Activated T-cell treated with anti-CD3 and anti-CD28 coated beads, Interleukin-2, amount 50 U/mL, for 72 hours (primary cell): ENCODE data around the gene DPP8. TPM values are rescaled to one million over a fixed set of nuclear protein-coding genes. Genes with fewer than 3 reads are reported as not detected.

Experiments
- ATAC-seq, 2 donors: fragments of 150-1000 bp; cut with Tn5 transposase; replicated peaks in 1 of 2; 2 replicates each; pipeline ENCODE4 v1.10.0; 2021; ENCODE audit warnings: moderate library complexity in 2 of 2, mild to moderate bottlenecking in 1 of 2
- DNase-seq, 2 donors: peaks; one replicate each; pipeline ENCODE4 v3.0.0; 2021 to 2022; ENCODE audit warnings: mixed read lengths in 1 of 2
- H3K27ac Mint-ChIP-seq: one replicate; pipeline ENCODE4 v1.8.0; 2022; ENCODE audit warnings: mild to moderate bottlenecking, moderate library complexity, mixed read lengths
- H3K27me3 Mint-ChIP-seq: one replicate; pipeline ENCODE4 v1.8.0; 2022; ENCODE audit warnings: low read depth, mixed read lengths
- H3K36me3 Mint-ChIP-seq, 2 donors: one replicate each; pipeline ENCODE4 v1.8.0; 2022; ENCODE audit warnings: mixed read lengths in 2 of 2, mild to moderate bottlenecking in 1 of 2; ENCODE audit not compliant: insufficient read depth in 2 of 2
- H3K4me1 Mint-ChIP-seq: one replicate; pipeline ENCODE4 v1.8.0; 2022; ENCODE audit warnings: low read depth, mixed read lengths
- H3K4me3 Mint-ChIP-seq, 2 donors: one replicate each; pipeline ENCODE4 v1.8.0; 2022; ENCODE audit warnings: mild to moderate bottlenecking in 2 of 2, mixed read lengths in 2 of 2, moderate library complexity in 2 of 2
- H3K9me3 Mint-ChIP-seq, 2 donors: one replicate each; pipeline ENCODE4 v1.8.0; 2022; ENCODE audit warnings: mixed read lengths in 2 of 2
- total RNA-seq, 2 donors: library from RNA; stranded (reverse); gene quantifications; one replicate each; pipeline ENCODE4 v1.2.3, GENCODE V29; 2022

The DPP8 gene
- total RNA-seq, 2 donors from 2014 or later = 36.1 to 38.6 TPM

DNA sequence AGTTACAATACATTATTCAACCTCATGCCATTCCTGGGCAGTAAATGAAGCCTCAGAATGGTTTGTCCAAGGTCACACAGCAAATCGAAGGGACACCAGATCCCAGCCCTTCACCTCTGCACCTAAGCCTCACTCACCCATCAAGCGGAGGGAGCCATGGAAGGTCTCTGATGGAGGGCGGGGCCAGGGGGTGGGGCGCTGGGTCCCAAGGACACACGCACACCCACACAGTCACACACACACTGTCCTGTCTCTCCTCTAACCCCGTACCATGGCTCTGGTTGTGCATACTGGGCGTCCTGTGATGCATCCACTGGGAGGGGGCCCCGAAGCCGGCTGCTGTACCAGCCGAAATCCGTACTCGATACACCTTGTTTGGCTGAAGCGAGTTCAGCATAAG, 124.4 kb downstream of the DPP8 start:
- H3K27ac Mint-ChIP-seq = no peak overlapping the region
- DNase-seq (no peak), ATAC-seq (no peak)
- peaks cover 52% of the 10 kb centered on the region for H3K27me3 Mint-ChIP-seq
- H3K4me3 Mint-ChIP-seq = no peak overlapping the region
- peaks cover 11% of the 10 kb centered on the region for H3K4me1 Mint-ChIP-seq
- no peaks in the 10 kb centered on the region for H3K9me3 Mint-ChIP-seq
- H3K36me3 Mint-ChIP-seq = no peaks in the 10 kb centered on the region

Other genes with a start within 250 kb of the DPP8 start
- gene PARP16, start 230.8 kb downstream of the DPP8 start, total RNA-seq = 10 to 100 TPM; 25.4 to 31.9 TPM
- not detected for gene RNU5A-1, start 221.6 kb downstream of the DPP8 start, total RNA-seq
- not detected for gene RNU5B-1, start 213.0 kb downstream of the DPP8 start, total RNA-seq
- not detected for gene IGDCC3, start 139.7 kb downstream of the DPP8 start, total RNA-seq
- gene IGDCC4, start 94.7 kb downstream of the DPP8 start, total RNA-seq = under 1 TPM; 0.12 to 0.56 TPM
- gene HACD3, start 12.8 kb upstream of the DPP8 start, total RNA-seq = 10 to 100 TPM; 28.3 to 40.8 TPM
- 10 to 100 TPM; 48.9 to 53.7 TPM for gene INTS14, start 93.4 kb upstream of the DPP8 start, total RNA-seq
- gene SLC24A1, start 104.2 kb upstream of the DPP8 start, total RNA-seq = 10 to 100 TPM in 1 of 2 donors, 1 to 10 TPM in 1; 7.7 to 12.9 TPM